Panc1 (cell line): ENCODE results near the gene NFATC1. TPM values are rescaled to one million over a fixed set of nuclear protein-coding genes. Genes with fewer than 3 reads are reported as not detected.

Experiments used
- ATAC-seq: fragments of 200-7000 bp; cut with Tn5 transposase; 2 replicates; pipeline ENCODE4 v1.9.1; 2020; ENCODE audit warnings: mild to moderate bottlenecking, moderate library complexity
- BruUV-seq: library from RNA; stranded (reverse); fragments of 400-500 nt; replicated peaks from 2 replicates; lab custom pipeline; 2021; lab: Mats Ljungman, UMichigan
- CTCF ChIA-PET: fragments of 300-600 bp; sonication (Branson Sonifier 250); formaldehyde crosslinking; loops from one replicate; lab custom pipeline; 2022; ENCODE audit warnings: antibody characterized with exemption; lab: Charles Lee
- POLR2A ChIA-PET: fragments of 300-600 bp; sonication (Branson Sonifier 250); formaldehyde crosslinking; loops from one replicate; lab custom pipeline; 2022; ENCODE audit warnings: antibody characterized with exemption; lab: Charles Lee
- DNase-seq: peaks from one replicate; pipeline ENCODE4 v3.0.0-alpha.2; 2010; ENCODE audit warnings: low read depth, low spot score
- H3K27ac ChIP-seq: 2 replicates; pipeline ENCODE4 v1.5.1; 2011; ENCODE audit warnings: mild to moderate bottlenecking, low read length, inconsistent platforms
- H3K27me3 ChIP-seq: fragments of 200-500 bp; sonication (Bioruptor generic); 2 replicates; pipeline ENCODE4 v1.6.0; 2014; ENCODE audit warnings: low read length, inconsistent platforms; ENCODE audit not compliant: control insufficient read depth, insufficient read depth
- H3K36me3 ChIP-seq: fragments of 200-500 bp; sonication (Bioruptor generic); 2 replicates; pipeline ENCODE4 v1.5.1; 2014; ENCODE audit warnings: inconsistent platforms, mild to moderate bottlenecking, low read length, moderate library complexity; ENCODE audit not compliant: control insufficient read depth, insufficient read depth
- H3K4me1 ChIP-seq: 2 replicates; pipeline ENCODE4 v1.5.1; 2011; ENCODE audit warnings: inconsistent platforms, mild to moderate bottlenecking, low read length, moderate library complexity; ENCODE audit not compliant: control insufficient read depth, insufficient read depth
- H3K4me3 ChIP-seq, 2 experiments: 2 replicates each; pipeline ENCODE4 v1.5.1; 2011 to 2012; ENCODE audit warnings: low read depth in 2 of 2, low read length in 2 of 2, mild to moderate bottlenecking in 2 of 2, inconsistent platforms in 1 of 2, moderate library complexity in 1 of 2
- H3K9me3 ChIP-seq: fragments of 200-500 bp; sonication (Bioruptor generic); 2 replicates; pipeline ENCODE4 v1.5.1; 2014; ENCODE audit warnings: low read depth, mild to moderate bottlenecking, inconsistent platforms, low read length, moderate library complexity; ENCODE audit not compliant: control insufficient read depth, insufficient read depth
- CTCF ChIP-seq: fragments of 450-650 bp; IDR thresholded peaks from 2 replicates; pipeline ENCODE4 v1.5.1; 2017; ENCODE audit warnings: mild to moderate bottlenecking
- POLR2AphosphoS5 ChIP-seq: IDR thresholded peaks from 2 replicates; pipeline ENCODE4 v1.6.1; 2012; ENCODE audit warnings: mild to moderate bottlenecking, low read depth, low read length, moderate library complexity
- SIN3A ChIP-seq: IDR thresholded peaks from 2 replicates; pipeline ENCODE4 v1.6.1; 2012; ENCODE audit warnings: low read depth, mild to moderate bottlenecking, low read length, moderate library complexity, borderline replicate concordance; ENCODE audit not compliant: insufficient read depth
- TCF7L2 ChIP-seq: IDR thresholded peaks from 2 replicates; pipeline ENCODE4 v1.6.1; 2011; ENCODE audit warnings: mild to moderate bottlenecking, low read depth, low read length, inconsistent platforms
- in situ Hi-C: cut with HindIII; loops from 2 replicates; pipeline ENCODE4 v1.10.0; 2016; ENCODE audit warnings: low sequenced_read_pairs, low pct_unique_long_range_greater_than_20kb
- intact Hi-C: fragments of 100-400 bp; cut with micrococcal nuclease; formaldehyde crosslinking; loops from one replicate; pipeline ENCODE4 v1.10.0; 2022; ENCODE audit not compliant: unreplicated experiment
- total RNA-seq: library from RNA; stranded (reverse); gene quantifications from one replicate; pipeline ENCODE4 v1.2.1, GENCODE V29; 2021; ENCODE audit not compliant: unreplicated experiment
- TF ChIP-seq, protein P1 (sequence below), 2 experiments: IDR thresholded peaks; 2 replicates each; pipeline ENCODE4 v1.6.1; 2011 to 2012; ENCODE audit warnings: low read depth in 2 of 2, control low read depth in 1 of 2, low read length in 1 of 2, mild to moderate bottlenecking in 1 of 2, moderate library complexity in 1 of 2; ENCODE audit not compliant: insufficient read depth in 1 of 2

The NFATC1 gene
- total RNA-seq, 1 experiment from 2014 or later: 30.8 TPM

GRCh38 chr18:79465392-79465991, 69.8 kb downstream of the NFATC1 start:
- Histone ChIP-seq H3K27me3 (no peaks in the 10 kb centered on the region), H3K36me3 (no peaks in the 10 kb centered on the region), H3K27ac (no peak overlapping the region), H3K9me3 (no peaks in the 10 kb centered on the region), H3K4me1 (no peaks in the 10 kb centered on the region), H3K4me3 (no peak overlapping the region)
- ChIA-PET CTCF (no interaction called here), POLR2A (no interaction called here)
- intact Hi-C loops (no loop called here), in situ Hi-C loops (no loop called here)
- no TSS peak for BruUV-seq
- DNase-seq: no peak
- TF ChIP-seq SIN3A (no peak), POLR2AphosphoS5 (no peak), TCF7L2 (no peak), CTCF (no peak)
- TF ChIP-seq, protein P1, sequence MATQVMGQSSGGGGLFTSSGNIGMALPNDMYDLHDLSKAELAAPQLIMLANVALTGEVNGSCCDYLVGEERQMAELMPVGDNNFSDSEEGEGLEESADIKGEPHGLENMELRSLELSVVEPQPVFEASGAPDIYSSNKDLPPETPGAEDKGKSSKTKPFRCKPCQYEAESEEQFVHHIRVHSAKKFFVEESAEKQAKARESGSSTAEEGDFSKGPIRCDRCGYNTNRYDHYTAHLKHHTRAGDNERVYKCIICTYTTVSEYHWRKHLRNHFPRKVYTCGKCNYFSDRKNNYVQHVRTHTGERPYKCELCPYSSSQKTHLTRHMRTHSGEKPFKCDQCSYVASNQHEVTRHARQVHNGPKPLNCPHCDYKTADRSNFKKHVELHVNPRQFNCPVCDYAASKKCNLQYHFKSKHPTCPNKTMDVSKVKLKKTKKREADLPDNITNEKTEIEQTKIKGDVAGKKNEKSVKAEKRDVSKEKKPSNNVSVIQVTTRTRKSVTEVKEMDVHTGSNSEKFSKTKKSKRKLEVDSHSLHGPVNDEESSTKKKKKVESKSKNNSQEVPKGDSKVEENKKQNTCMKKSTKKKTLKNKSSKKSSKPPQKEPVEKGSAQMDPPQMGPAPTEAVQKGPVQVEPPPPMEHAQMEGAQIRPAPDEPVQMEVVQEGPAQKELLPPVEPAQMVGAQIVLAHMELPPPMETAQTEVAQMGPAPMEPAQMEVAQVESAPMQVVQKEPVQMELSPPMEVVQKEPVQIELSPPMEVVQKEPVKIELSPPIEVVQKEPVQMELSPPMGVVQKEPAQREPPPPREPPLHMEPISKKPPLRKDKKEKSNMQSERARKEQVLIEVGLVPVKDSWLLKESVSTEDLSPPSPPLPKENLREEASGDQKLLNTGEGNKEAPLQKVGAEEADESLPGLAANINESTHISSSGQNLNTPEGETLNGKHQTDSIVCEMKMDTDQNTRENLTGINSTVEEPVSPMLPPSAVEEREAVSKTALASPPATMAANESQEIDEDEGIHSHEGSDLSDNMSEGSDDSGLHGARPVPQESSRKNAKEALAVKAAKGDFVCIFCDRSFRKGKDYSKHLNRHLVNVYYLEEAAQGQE (IDR thresholded peaks at IDR 0.05; ENCODE audit: insufficient read depth in 1 of 2, low read depth in 2 of 2, low read length in 1 of 2): no peak
- ATAC-seq: peak; percentile 29; the same call in 1 of the 2 replicates

DNA sequence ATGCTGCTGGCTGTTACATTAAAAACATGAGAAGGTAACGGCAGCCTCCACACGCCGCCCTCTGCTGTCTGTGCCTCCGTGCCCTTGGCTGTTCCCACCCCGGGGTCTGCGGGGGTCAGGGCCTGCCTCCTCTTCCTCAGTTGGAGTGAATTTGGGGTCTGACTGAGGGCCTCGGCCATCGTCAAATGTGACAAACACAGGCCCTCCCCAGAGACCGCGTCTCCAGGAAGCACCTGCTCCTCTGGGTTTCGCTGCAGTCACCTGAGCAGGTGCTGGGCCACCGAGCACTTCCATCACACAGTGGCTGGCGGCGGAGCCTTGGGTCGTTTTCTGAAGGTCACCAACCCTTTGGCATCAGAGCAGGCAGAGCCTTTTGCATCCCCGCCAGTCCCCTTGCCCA, 70.9 kb downstream of the NFATC1 start:
- ATAC-seq (no peak), DNase-seq (no peak)
- no TSS peak for BruUV-seq
- no peaks in the 10 kb centered on the region for H3K36me3 ChIP-seq
- no peak for TF ChIP-seq SIN3A
- no peak for TF ChIP-seq TCF7L2
- in situ Hi-C loops (no loop called here), intact Hi-C loops (no loop called here)
- POLR2A ChIA-PET: no interaction called here
- H3K9me3 ChIP-seq: no peaks in the 10 kb centered on the region
- H3K27me3 ChIP-seq: no peaks in the 10 kb centered on the region
- H3K4me1 ChIP-seq: no peaks in the 10 kb centered on the region
- H3K27ac ChIP-seq: no peak overlapping the region
- CTCF ChIA-PET: no interaction called here
- H3K4me3 ChIP-seq: no peak overlapping the region

GRCh38 chr18:79467126-79467525, 71.4 kb downstream of the NFATC1 start:
- Histone ChIP-seq H3K36me3 (no peaks in the 10 kb centered on the region), H3K27ac (no peak overlapping the region), H3K9me3 (no peaks in the 10 kb centered on the region), H3K27me3 (no peaks in the 10 kb centered on the region), H3K4me3 (no peak overlapping the region), H3K4me1 (no peaks in the 10 kb centered on the region)
- ChIA-PET CTCF (no interaction called here), POLR2A (interaction anchor here (0.6 kb wide), 1 partner anchor 72 kb away, joined by 3 read pairs; no protein-coding TSS in a partner anchor)
- in situ Hi-C loops (no loop called here), intact Hi-C loops (no loop called here)
- DNase-seq: no peak
- ATAC-seq: no peak
- no peak for TF ChIP-seq CTCF
- TF ChIP-seq, protein P1 (IDR thresholded peaks at IDR 0.05; ENCODE audit: insufficient read depth in 1 of 2, low read depth in 2 of 2, low read length in 1 of 2): no peak
- no peak for TF ChIP-seq TCF7L2
- TF ChIP-seq SIN3A: no peak
- no peak for TF ChIP-seq POLR2AphosphoS5
- no TSS peak for BruUV-seq
